ENCODE data around the gene ALOX12B. TPM values are rescaled to one million over a fixed set of nuclear protein-coding genes. Genes with fewer than 3 reads are reported as not detected.

The ALOX12B gene
- polyA plus RNA-seq, 2 of the 4 experiments (the other 2 are of a cell fraction) = 0.63 to 1.0 TPM

DNA sequence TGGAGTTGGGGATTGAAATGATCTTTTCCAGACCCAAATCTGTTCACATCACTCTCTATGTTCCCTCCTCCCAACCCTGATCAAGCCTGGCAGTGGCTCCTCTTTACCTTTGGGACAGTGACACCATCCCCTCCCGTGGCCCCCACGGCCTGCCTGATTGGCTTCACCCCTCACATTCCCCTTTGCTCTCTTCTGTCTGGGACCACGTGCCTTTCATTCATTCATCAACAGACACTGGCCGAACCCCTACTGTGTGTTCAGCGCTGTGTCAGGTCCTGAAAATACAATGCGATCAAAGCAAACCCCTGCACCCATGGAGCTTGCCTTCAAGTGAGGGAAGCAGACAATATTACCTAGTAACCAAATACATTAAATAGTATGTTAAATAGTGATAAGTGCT is 2.2 kb upstream of the ALOX12B start:
- TF ChIP-seq SMC3 (IDR thresholded peaks at IDR 0.05) (no peak), HDAC2 (IDR thresholded peaks at IDR 0.05) (no peak), RFX5 (IDR thresholded peaks at IDR 0.05) (no peak), PBX3 (IDR thresholded peaks at IDR 0.05) (no peak), ZC3H11A (IDR thresholded peaks at IDR 0.05) (no peak), JUN (IDR thresholded peaks at IDR 0.05) (no peak), HOXB5 (CRISPR knock-in tag; IDR thresholded peaks at IDR 0.05) (no peak), FOSL2 (IDR thresholded peaks at IDR 0.05) (no peak), FOSL2 (CRISPR knock-in tag; IDR thresholded peaks at IDR 0.05) (no peak), CHD4 (IDR thresholded peaks at IDR 0.05; ENCODE audit: borderline replicate concordance) (no peak), BHLHE40 (IDR thresholded peaks at IDR 0.05; ENCODE audit: low read depth, low read length) (no peak), RAD21 (conservative IDR thresholded peaks at IDR 0.05 in 1 of 2, IDR thresholded peaks at IDR 0.05 in 1 of 2) (no peak), JUNB (IDR thresholded peaks at IDR 0.05) (no peak), FOSB (CRISPR knock-in tag; IDR thresholded peaks at IDR 0.05) (no peak)
- TF ChIP-seq, protein P1, sequence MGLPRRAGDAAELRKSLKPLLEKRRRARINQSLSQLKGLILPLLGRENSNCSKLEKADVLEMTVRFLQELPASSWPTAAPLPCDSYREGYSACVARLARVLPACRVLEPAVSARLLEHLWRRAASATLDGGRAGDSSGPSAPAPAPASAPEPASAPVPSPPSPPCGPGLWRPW (IDR thresholded peaks at IDR 0.05) = no peak
- TF ChIP-seq, protein P2, sequence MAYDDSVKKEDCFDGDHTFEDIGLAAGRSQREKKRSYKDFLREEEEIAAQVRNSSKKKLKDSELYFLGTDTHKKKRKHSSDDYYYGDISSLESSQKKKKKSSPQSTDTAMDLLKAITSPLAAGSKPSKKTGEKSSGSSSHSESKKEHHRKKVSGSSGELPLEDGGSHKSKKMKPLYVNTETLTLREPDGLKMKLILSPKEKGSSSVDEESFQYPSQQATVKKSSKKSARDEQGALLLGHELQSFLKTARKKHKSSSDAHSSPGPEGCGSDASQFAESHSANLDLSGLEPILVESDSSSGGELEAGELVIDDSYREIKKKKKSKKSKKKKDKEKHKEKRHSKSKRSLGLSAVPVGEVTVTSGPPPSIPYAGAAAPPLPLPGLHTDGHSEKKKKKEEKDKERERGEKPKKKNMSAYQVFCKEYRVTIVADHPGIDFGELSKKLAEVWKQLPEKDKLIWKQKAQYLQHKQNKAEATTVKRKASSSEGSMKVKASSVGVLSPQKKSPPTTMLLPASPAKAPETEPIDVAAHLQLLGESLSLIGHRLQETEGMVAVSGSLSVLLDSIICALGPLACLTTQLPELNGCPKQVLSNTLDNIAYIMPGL (CRISPR knock-in tag; IDR thresholded peaks at IDR 0.05; ENCODE audit: borderline replicate concordance) = no peak
- POLR2A ChIA-PET = interaction anchor here (0.6 to 1.2 kb wide), 2 partner anchors 10 to 285 kb away, joined by 3 to 5 read pairs; no protein-coding TSS in a partner anchor

GRCh38 chr17:8087952-8088230 is 375 bp upstream of the ALOX12B start:
- ATAC-seq (no peak), DNase-seq (ENCODE audit: low read depth in 1 of 2, low spot score in 1 of 2) (no peak), FAIRE-seq (no peak)
- Histone ChIP-seq H3K9me3 (no peaks in the 10 kb centered on the region), H3K4me2 (no peak overlapping the region), H3K27ac (no peak overlapping the region), H3K4me3 (no peak overlapping the region), H3K4me1 (no peaks in the 10 kb centered on the region)
- WGBS (ENCODE audit: missing lambda C conversion rate) = 86% methylated on average over 3 of the region's 5 CpGs
- CTCF ChIA-PET = interaction anchor here (0.6 to 27.4 kb wide), 7 partner anchors 8 to 1268 kb away, joined by 3 to 1490 read pairs (median 4); partner anchors contain the start of gene ALOXE3
- POLR2A ChIA-PET = interaction anchor here (1.5 kb wide), 1 partner anchor 14 kb away, joined by 3 read pairs; no protein-coding TSS in a partner anchor
- TF ChIP-seq CHD2 (IDR thresholded peaks at IDR 0.05; ENCODE audit: low read length, partially characterized antibody) (no peak), SREBF2 (IDR thresholded peaks at IDR 0.05) (no peak), EHF (CRISPR knock-in tag; IDR thresholded peaks at IDR 0.05) (no peak), HOXB5 (CRISPR knock-in tag; IDR thresholded peaks at IDR 0.05) (no peak), EHMT2 (IDR thresholded peaks at IDR 0.05; ENCODE audit: low read depth) (no peak), BCL3 (IDR thresholded peaks at IDR 0.05) (no peak), PBX3 (IDR thresholded peaks at IDR 0.05) (no peak)
- TF ChIP-seq, protein P2 (CRISPR knock-in tag; IDR thresholded peaks at IDR 0.05; ENCODE audit: borderline replicate concordance) = no peak
- TF ChIP-seq, protein P3, sequence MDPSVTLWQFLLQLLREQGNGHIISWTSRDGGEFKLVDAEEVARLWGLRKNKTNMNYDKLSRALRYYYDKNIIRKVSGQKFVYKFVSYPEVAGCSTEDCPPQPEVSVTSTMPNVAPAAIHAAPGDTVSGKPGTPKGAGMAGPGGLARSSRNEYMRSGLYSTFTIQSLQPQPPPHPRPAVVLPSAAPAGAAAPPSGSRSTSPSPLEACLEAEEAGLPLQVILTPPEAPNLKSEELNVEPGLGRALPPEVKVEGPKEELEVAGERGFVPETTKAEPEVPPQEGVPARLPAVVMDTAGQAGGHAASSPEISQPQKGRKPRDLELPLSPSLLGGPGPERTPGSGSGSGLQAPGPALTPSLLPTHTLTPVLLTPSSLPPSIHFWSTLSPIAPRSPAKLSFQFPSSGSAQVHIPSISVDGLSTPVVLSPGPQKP (IDR thresholded peaks at IDR 0.05; ENCODE audit: low read depth, low read length) = no peak

More for the DNA sequence above, 2.2 kb upstream of the ALOX12B start:
- Histone ChIP-seq H3K4me1 (no peaks in the 10 kb centered on the region), H3K4me2 (no peak overlapping the region), H3K27ac (no peak overlapping the region), H3K4me3 (no peak overlapping the region), H3K9me3 (no peaks in the 10 kb centered on the region)
- CTCF ChIA-PET = interaction anchor here (1.5 to 27.4 kb wide), 5 partner anchors 12 to 100 kb away, joined by 5 to 1490 read pairs (median 444); partner anchors contain the start of gene ALOXE3
- FAIRE-seq (peak; percentile 61), ATAC-seq (no peak), DNase-seq (ENCODE audit: low read depth in 1 of 2, low spot score in 1 of 2) (no peak)
- 32% methylated on average over 6 of the region's 6 CpGs for WGBS (ENCODE audit: missing lambda C conversion rate)
